SU-DHL-6 (cell line): ENCODE data around the gene HOXC10.

Source experiments
- H2AFZ ChIP-seq: fragments of 200-600 bp; sonication (generic); 2 replicates; pipeline ENCODE4 v1.6.1; 2014; ENCODE audit warnings: low read depth, mild to moderate bottlenecking, moderate library complexity, mixed read lengths, antibody characterized with exemption, low read length; ENCODE audit not compliant: severe bottlenecking
- H3F3A ChIP-seq: fragments of 200-600 bp; shearing (Covaris generic); 2 replicates; pipeline ENCODE4 v1.6.0; 2016; ENCODE audit warnings: antibody characterized with exemption, mild to moderate bottlenecking; ENCODE audit not compliant: insufficient read depth
- H3K27ac ChIP-seq: fragments of 200-600 bp; sonication (generic); 2 replicates; pipeline ENCODE4 v1.5.1; 2016; ENCODE audit warnings: low read depth, mild to moderate bottlenecking, low read length, moderate library complexity, mixed read lengths
- H3K27me3 ChIP-seq: fragments of 200-600 bp; sonication (generic), shearing (Covaris generic); 2 replicates; pipeline ENCODE4 v1.6.0; 2014; ENCODE audit warnings: mild to moderate bottlenecking, low read length
- H3K36me3 ChIP-seq: fragments of 200-600 bp; sonication (generic); 2 replicates; pipeline ENCODE4 v1.6.1; 2014; ENCODE audit warnings: mild to moderate bottlenecking, low read length, mixed read lengths
- H3K4me2 ChIP-seq: fragments of 300-600, 200-600 bp; shearing (Covaris generic), sonication (generic); 2 replicates; pipeline ENCODE4 v1.6.0; 2014; ENCODE audit warnings: low read length, low read depth, mild to moderate bottlenecking; ENCODE audit not compliant: poor library complexity, severe bottlenecking
- H3K4me3 ChIP-seq: fragments of 200-600 bp; sonication (generic); 2 replicates; pipeline ENCODE4 v1.5.1; 2014; ENCODE audit warnings: antibody characterized with exemption, low read length, mild to moderate bottlenecking, mixed read lengths; ENCODE audit not compliant: insufficient read depth, poor library complexity, severe bottlenecking
- H3K79me2 ChIP-seq: fragments of 200-600 bp; sonication (generic); 2 replicates; pipeline ENCODE4 v1.6.1; 2014; ENCODE audit warnings: mild to moderate bottlenecking, low read length, moderate library complexity; ENCODE audit not compliant: insufficient read depth
- H3K9ac ChIP-seq: fragments of 200-600 bp; sonication (generic); 2 replicates; pipeline ENCODE4 v1.7.0; 2014; ENCODE audit warnings: mild to moderate bottlenecking, low read length
- H3K9me2 ChIP-seq: fragments of 200-600 bp; sonication (generic); replicated peaks from 2 replicates; pipeline ENCODE4 v1.6.1; 2014; ENCODE audit warnings: low read length; ENCODE audit not compliant: insufficient read depth
- H3K9me3 ChIP-seq: fragments of 200-600 bp; sonication (generic); 2 replicates; pipeline ENCODE4 v1.6.1; 2014; ENCODE audit warnings: low read length, mixed read lengths; ENCODE audit not compliant: insufficient read depth
- H4K20me1 ChIP-seq: fragments of 200-600 bp; sonication (generic); 2 replicates; pipeline ENCODE4 v1.6.1; 2014; ENCODE audit warnings: low read depth, mild to moderate bottlenecking, antibody characterized with exemption, low read length, moderate library complexity, mixed read lengths
- EZH2phosphoT487 ChIP-seq: fragments of 200-600 bp; sonication (generic), shearing (Covaris generic); conservative IDR thresholded peaks from 2 replicates; pipeline ENCODE4 v1.6.1; 2018; ENCODE audit warnings: mild to moderate bottlenecking, antibody characterized with exemption, low read length, moderate library complexity, mixed read lengths
- TF ChIP-seq, protein P1 (sequence below): fragments of 200-600 bp; sonication (generic); IDR thresholded peaks from one replicate; pipeline ENCODE4 v1.5.1; 2017; ENCODE audit warnings: antibody characterized with exemption, mild to moderate bottlenecking, low read length, moderate library complexity; ENCODE audit not compliant: insufficient read depth, poor library complexity, severe bottlenecking

The HOXC10 gene

DNA sequence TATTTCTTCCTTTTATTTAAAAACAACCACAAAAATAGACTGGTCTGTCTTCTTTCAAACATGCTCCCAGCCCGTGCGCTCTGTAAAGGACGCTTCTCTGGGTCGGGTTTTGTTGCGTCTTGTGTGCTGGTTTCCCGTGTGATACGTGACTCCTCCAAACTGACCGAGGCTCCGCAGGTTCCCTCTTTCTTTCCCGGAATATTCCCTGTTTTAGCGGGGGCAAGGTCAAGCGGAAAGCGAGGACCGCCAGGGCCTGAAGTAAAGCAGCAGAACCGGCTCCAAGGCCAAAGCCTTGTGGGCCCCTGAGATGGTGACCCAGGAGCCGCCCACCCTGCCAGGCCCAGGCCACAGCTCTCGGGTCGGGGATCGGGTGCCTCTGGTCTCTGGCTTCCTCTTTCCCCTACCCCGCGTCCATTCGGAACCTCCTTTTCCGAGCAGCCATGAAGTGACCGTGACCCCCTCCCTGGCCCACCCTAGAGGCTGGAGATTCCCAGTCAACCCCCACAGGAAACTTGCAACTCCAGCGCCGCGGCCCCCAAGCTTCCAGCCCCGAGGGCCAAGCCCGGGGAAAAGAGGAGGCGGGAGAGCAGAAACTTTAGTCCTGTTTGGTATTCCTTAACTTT is 885 bp upstream of the HOXC10 start:
- Histone ChIP-seq H3K9me3 (no peaks in the 10 kb centered on the region), H4K20me1 (no peaks in the 10 kb centered on the region), H3K27me3 (no peaks in the 10 kb centered on the region), H3K36me3 (no peaks in the 10 kb centered on the region), H2AFZ (no peak overlapping the region), H3K9me2 (no peaks in the 10 kb centered on the region), H3K4me3 (no peak overlapping the region), H3K79me2 (no peaks in the 10 kb centered on the region), H3K27ac (no peak overlapping the region), H3K4me2 (no peak overlapping the region), H3F3A (no peaks in the 10 kb centered on the region), H3K9ac (no peak overlapping the region)
- TF ChIP-seq, protein P1, sequence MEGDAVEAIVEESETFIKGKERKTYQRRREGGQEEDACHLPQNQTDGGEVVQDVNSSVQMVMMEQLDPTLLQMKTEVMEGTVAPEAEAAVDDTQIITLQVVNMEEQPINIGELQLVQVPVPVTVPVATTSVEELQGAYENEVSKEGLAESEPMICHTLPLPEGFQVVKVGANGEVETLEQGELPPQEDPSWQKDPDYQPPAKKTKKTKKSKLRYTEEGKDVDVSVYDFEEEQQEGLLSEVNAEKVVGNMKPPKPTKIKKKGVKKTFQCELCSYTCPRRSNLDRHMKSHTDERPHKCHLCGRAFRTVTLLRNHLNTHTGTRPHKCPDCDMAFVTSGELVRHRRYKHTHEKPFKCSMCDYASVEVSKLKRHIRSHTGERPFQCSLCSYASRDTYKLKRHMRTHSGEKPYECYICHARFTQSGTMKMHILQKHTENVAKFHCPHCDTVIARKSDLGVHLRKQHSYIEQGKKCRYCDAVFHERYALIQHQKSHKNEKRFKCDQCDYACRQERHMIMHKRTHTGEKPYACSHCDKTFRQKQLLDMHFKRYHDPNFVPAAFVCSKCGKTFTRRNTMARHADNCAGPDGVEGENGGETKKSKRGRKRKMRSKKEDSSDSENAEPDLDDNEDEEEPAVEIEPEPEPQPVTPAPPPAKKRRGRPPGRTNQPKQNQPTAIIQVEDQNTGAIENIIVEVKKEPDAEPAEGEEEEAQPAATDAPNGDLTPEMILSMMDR = no peak
- TF ChIP-seq EZH2phosphoT487 = no peak

DNA sequence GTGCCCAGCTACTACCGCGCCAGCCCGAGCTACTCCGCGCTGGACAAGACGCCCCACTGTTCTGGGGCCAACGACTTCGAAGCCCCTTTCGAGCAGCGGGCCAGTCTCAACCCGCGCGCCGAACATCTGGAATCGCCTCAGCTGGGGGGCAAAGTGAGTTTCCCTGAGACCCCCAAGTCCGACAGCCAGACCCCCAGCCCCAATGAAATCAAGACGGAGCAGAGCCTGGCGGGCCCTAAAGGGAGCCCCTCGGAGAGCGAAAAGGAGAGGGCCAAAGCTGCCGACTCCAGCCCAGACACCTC is 697 bp downstream of the HOXC10 start:
- no peaks in the 10 kb centered on the region for H3K79me2 ChIP-seq
- H3K9me2 ChIP-seq = no peaks in the 10 kb centered on the region
- H3K9ac ChIP-seq = no peak overlapping the region
- no peak for TF ChIP-seq EZH2phosphoT487
- no peak overlapping the region for H3K27ac ChIP-seq
- no peaks in the 10 kb centered on the region for H3K27me3 ChIP-seq
- no peak overlapping the region for H2AFZ ChIP-seq
- H3F3A ChIP-seq = no peaks in the 10 kb centered on the region
- H3K4me2 ChIP-seq = no peak overlapping the region
- no peaks in the 10 kb centered on the region for H3K36me3 ChIP-seq
- no peaks in the 10 kb centered on the region for H3K9me3 ChIP-seq
- H4K20me1 ChIP-seq = no peaks in the 10 kb centered on the region
- no peak overlapping the region for H3K4me3 ChIP-seq

DNA sequence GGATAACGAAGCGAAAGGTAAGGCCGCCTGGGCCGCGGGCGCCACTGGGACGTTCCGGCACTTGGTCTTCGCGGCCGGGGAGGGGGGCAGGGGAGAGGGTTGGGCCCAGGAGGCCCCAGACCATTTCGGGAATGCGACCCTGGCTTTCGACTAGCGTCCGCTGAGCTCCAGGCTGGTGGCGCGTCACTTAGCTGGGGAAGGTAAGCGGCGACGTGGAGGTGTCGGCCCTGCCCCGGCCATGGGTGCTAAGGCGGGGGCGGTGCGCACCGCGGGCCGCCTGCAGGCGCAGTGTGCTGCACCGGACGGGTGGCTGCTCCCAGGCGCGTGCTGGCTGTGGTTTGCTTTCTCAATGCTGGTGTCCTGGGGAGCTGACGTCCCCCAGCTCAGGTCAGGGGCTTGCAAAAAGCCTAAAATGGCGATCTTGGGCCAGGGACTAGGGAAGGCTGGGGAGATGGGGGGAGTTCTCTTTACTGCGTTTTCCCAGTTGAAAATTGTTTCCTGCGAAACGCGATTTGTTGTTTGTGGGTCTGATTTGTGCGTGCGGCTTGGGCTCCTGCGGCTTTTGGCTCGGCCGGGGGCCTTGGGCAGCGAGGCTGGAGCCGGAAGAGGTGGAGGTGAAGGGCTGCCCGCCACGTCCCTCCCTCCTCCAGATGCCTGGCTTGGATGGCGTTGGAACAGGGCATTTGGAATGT is 1.2 kb downstream of the HOXC10 start:
- no peaks in the 10 kb centered on the region for H3K9me2 ChIP-seq
- H4K20me1 ChIP-seq = no peaks in the 10 kb centered on the region
- no peak overlapping the region for H3K27ac ChIP-seq
- H3K79me2 ChIP-seq = no peaks in the 10 kb centered on the region
- no peak overlapping the region for H3K4me2 ChIP-seq
- H2AFZ ChIP-seq = no peak overlapping the region
- TF ChIP-seq, protein P1 = no peak
- no peak for TF ChIP-seq EZH2phosphoT487
- H3F3A ChIP-seq = no peaks in the 10 kb centered on the region
- H3K9ac ChIP-seq = no peak overlapping the region
- H3K36me3 ChIP-seq = no peaks in the 10 kb centered on the region
- no peak overlapping the region for H3K4me3 ChIP-seq
- no peaks in the 10 kb centered on the region for H3K9me3 ChIP-seq
- no peaks in the 10 kb centered on the region for H3K27me3 ChIP-seq
